ENCODE measurements around the gene SORCS3.

DNA sequence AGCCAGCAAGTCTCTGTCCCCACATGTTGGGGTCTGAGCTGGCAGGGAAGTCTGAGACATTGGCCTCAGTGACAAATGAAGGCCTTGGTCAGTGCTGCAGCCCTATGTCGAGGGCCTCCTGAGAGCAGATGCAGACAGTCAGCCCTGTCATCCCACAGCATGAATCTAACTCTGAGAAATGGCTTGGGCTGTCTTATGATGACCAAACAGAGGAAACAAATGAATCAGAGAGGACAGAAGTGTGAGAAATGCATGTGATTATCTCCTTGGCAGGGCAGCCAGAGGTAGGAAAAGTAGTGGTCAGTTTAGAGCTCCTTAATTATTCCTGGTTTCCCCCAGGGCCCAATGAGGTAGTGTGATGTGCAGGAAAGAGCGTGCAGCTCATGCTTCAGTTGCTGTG is 287.6 kb downstream of the SORCS3 start:
- TF ChIP-seq GABPB1 (CRISPR knock-in tag; IDR thresholded peaks at IDR 0.05), result no peak
- no peak for TF ChIP-seq USF2 (CRISPR knock-in tag; IDR thresholded peaks at IDR 0.05)
- no peak for TF ChIP-seq SMAD4 (CRISPR knock-in tag; IDR thresholded peaks at IDR 0.05)
- TF ChIP-seq CBFB (CRISPR knock-in tag; IDR thresholded peaks at IDR 0.05; ENCODE audit: low read depth), result no peak
- no peak for TF ChIP-seq CTCF (IDR thresholded peaks at IDR 0.05)

Measured in WTC11 (cell line).